Measurements from ENCODE around the gene TLR10. TPM values are rescaled to one million over a fixed set of nuclear protein-coding genes. Genes with fewer than 3 reads are reported as not detected.

Gene TLR10
- total and polyA plus RNA-seq, 2 donors (not counting 3 experiments of a cell fraction or from before 2014, with no cell fraction given): not detected

DNA sequence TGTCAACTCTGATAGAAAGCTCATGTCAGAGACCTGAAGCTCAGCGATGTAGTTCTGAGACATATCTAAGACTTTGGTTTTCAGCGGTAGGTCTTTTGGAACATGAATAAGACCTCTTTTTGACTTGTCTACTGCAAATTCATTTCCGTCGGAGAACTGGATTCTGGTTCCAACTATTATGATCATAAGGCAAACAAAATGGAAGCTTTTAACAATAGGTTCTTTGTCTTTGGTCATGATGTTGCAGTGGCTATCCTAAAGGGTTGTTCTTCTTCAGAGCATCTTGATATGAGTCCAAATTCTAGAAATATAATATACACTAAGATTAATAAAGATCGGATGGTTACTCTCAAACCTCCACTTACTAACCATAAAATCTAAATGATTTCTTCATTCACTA is 46.4 kb upstream of the TLR10 start:
- no peaks in the 10 kb centered on the region for H4K20me1 ChIP-seq (replicated peaks; ENCODE audit: control insufficient read depth, extremely low read depth, insufficient read depth, low read length)
- H3K27me3 ChIP-seq (ENCODE audit: control insufficient read depth in 2 of 2, insufficient read depth in 2 of 2, low read length in 2 of 2): peaks cover 4 to 5% of the 10 kb centered on the region in 2 experiments
- no peak overlapping the region for H3K4me3 ChIP-seq (replicated peaks in 1 of 3; ENCODE audit: insufficient read depth in 1 of 3, low read depth in 1 of 3, low read length in 3 of 3)
- H2AFZ ChIP-seq (ENCODE audit: low read depth, low read length): no peak overlapping the region
- TF ChIP-seq JUN (IDR thresholded peaks at IDR 0.05; ENCODE audit: borderline replicate concordance, insufficient read depth, insufficient read length, low read depth) (no peak), EZH2 (IDR thresholded peaks at IDR 0.05; ENCODE audit: borderline replicate concordance, low read depth, low read length, severe bottlenecking) (no peak), MYC (IDR thresholded peaks at IDR 0.05; ENCODE audit: low read depth, low read length) (no peak), FOS (IDR thresholded peaks at IDR 0.05; ENCODE audit: borderline replicate concordance, insufficient read depth, low read length) (no peak), GATA2 (IDR thresholded peaks at IDR 0.05; ENCODE audit: insufficient read depth, insufficient read length, low read depth, low read length) (no peak), POLR2AphosphoS5 (IDR thresholded peaks at IDR 0.05; ENCODE audit: insufficient read depth, low read depth, low read length) (no peak), POLR2A (IDR thresholded peaks at IDR 0.05; ENCODE audit: low read depth, low read length) (no peak)
- TF ChIP-seq, protein P1, sequence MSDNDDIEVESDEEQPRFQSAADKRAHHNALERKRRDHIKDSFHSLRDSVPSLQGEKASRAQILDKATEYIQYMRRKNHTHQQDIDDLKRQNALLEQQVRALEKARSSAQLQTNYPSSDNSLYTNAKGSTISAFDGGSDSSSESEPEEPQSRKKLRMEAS (IDR thresholded peaks at IDR 0.05; ENCODE audit: insufficient read depth, insufficient read length): no peak
- TF ChIP-seq, protein P2, sequence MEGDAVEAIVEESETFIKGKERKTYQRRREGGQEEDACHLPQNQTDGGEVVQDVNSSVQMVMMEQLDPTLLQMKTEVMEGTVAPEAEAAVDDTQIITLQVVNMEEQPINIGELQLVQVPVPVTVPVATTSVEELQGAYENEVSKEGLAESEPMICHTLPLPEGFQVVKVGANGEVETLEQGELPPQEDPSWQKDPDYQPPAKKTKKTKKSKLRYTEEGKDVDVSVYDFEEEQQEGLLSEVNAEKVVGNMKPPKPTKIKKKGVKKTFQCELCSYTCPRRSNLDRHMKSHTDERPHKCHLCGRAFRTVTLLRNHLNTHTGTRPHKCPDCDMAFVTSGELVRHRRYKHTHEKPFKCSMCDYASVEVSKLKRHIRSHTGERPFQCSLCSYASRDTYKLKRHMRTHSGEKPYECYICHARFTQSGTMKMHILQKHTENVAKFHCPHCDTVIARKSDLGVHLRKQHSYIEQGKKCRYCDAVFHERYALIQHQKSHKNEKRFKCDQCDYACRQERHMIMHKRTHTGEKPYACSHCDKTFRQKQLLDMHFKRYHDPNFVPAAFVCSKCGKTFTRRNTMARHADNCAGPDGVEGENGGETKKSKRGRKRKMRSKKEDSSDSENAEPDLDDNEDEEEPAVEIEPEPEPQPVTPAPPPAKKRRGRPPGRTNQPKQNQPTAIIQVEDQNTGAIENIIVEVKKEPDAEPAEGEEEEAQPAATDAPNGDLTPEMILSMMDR (IDR thresholded peaks at IDR 0.05; ENCODE audit: extremely low read depth in 1 of 2, insufficient read depth in 1 of 2, low read depth in 1 of 2, low read length in 2 of 2): no peak
- H3K4me1 ChIP-seq (ENCODE audit: control insufficient read depth, extremely low read depth, insufficient read depth, low read length): no peaks in the 10 kb centered on the region
- CTCF ChIA-PET: interaction anchor here (1.3 to 1.5 kb wide), 2 partner anchors 25 to 70 kb away, joined by 3 to 6 read pairs; no protein-coding TSS in a partner anchor
- no peaks in the 10 kb centered on the region for H3K79me2 ChIP-seq (ENCODE audit: control insufficient read depth, insufficient read depth, low read length)
- H3K9me3 ChIP-seq (replicated peaks; ENCODE audit: control insufficient read depth, insufficient read depth, low read length): no peaks in the 10 kb centered on the region
- H3K27ac ChIP-seq (ENCODE audit: insufficient read depth, low read depth, low read length): no peak overlapping the region
- H3K4me2 ChIP-seq (ENCODE audit: insufficient read depth, low read length): no peak overlapping the region
- FAIRE-seq (no peak), DNase-seq (ENCODE audit: low read depth, low spot score) (no peak)
- no peaks in the 10 kb centered on the region for H3K9me1 ChIP-seq (replicated peaks; ENCODE audit: control insufficient read depth, extremely low read depth, insufficient read depth, low read length)
- POLR2A ChIA-PET: no interaction called here
- no peaks in the 10 kb centered on the region for H3K36me3 ChIP-seq (ENCODE audit: control insufficient read depth in 2 of 2, extremely low read depth in 1 of 2, insufficient read depth in 2 of 2, low read length in 2 of 2)
- intact Hi-C loops (cut with micrococcal nuclease) (no loop called here), dilution Hi-C loops (cut with MboI; ENCODE audit: extremely low pct_ligation_motif_present, low sequenced_read_pairs) (no loop called here)
- no TSS peak for BruUV-seq (replicated peaks)
- H3K9ac ChIP-seq (replicated peaks; ENCODE audit: extremely low read depth, insufficient read depth, low read length): no peak overlapping the region

Measured in endothelial cell of umbilical vein (primary cell).